ENCODE data around the gene TEKT2.
A peak's percentile ranks its signal among the peaks of the same experiment; 100 is the strongest.

Gene TEKT2

DNA sequence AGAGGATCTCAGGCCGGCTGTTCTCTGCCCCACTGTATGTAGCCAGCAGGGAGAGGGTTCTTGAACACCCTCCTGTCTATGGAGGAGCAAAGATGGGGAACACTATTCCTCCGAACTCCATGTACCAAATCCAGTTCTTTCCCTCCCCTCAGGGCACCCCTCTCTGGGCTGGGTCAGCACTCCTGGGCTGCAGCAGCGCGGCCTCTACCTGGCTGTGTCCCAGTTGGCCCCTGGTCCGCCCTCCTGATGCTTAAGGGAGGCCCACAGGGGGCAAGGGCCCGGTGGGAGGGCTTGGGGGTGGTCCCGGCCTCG, 4.3 kb downstream of the TEKT2 start:
- DNase-seq: no peak

DNA sequence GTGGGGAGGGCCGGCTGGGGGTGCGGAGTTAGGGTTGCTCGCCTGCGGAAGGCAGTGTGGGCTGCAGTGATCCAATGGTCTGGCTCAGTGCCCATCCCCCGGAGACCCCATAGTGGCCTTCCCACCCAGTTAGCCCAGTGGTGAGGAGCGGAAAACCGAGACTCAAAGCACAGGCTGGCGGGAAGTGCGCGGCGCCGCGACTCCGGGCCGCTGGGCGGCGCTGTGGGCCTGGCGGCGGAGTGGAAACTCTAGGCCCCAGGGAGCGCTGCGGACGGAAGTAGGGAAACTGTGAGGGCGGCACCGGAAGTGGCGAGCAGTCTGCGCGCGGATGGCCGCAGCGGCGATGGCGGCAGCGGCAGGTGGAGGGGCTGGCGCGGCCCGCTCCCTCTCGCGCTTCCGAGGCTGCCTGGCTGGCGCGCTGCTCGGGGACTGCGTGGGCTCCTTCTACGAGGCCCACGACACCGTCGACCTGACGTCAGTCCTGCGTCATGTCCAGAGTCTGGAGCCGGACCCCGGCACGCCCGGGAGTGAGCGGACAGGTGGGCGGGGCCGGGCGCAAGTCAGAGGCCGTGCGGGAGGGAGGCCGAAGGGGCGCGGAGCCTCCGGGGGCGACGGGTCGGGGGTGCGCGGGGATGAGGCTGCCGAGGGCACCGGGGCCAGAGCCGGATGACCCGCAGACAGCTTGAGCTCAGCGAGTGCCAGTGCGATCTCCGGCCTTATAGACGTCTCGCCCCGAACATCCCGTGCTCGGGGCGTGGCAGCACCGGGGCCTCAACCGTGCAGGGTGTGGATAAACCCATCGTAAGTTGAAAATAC, 4.9 kb downstream of the TEKT2 start, which contains the start of gene ADPRS:
ADPRS (plus strand) TSS at position 316 of the 816 bp plus-strand sequence; CDS start at position 329, 13 bp downstream.
- peak; percentile 82 for DNase-seq

DNA sequence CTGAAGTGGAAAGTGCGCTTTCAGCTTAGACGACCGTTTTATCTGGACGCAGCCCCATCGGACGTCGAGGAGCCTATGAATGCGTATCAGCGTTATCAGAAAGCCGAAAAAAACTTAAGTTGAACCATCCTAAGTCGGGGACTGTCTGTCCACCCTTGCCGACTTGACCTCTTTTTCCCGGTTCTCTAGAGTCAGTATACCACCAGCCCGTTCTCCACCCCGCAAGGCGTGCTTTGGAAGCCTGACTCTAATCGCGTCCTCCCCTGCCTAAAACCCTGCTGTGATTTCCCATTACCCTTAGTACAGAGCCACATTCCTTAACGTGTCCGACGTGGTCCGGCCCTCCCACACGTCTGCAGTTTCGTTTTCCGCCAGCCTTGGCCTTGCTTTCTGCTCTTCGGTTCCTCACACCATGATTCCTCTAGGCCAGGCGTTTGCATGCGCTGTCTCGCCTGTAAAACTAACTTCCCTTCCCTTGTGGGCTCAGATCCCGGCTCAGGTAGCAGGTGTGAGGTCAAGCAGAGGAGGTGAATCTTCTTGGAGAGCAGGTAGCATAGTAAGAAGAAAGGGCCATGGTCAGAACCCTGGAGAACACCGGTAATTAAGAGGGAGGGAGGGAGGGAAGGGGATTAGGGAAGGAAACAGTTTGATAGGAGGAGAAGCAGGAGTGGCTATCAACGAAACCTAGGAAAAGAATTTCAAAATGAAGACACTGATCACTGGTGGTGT, 5.7 kb downstream of the TEKT2 start:
- peak; percentile 49 for DNase-seq

DNA sequence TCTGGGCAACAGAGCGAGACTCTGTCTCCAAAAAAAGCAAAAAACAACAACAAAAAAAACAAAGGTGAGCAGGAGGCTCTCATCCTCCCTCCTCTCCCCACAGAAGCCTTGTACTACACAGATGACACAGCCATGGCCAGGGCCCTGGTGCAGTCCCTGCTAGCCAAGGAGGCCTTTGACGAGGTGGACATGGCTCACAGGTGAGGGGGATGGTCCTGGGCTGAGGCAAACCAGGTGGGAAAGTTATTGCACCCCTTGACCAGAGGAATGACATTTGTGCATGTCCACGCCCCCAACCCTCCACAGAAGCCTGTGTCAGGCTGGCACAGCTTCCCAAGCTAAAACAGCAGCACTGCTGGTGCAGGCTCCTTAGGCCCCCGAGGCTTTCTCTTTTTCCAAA, 7.2 kb downstream of the TEKT2 start:
- DNase-seq: no peak

DNA sequence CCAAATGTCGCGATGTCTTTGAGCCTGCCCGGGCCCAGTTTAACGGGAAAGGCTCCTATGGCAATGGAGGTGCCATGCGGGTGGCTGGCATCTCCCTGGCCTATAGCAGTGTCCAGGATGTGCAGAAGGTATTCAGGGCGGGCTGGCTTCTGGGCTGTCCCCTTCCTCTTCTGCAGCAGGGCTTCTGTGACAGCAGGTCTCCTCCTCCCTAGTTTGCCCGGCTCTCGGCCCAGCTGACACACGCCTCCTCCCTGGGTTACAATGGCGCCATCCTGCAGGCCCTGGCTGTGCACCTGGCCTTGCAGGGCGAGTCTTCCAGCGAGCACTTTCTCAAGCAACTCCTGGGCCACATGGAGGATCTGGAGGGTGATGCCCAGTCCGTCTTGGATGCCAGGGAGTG, 7.8 kb downstream of the TEKT2 start:
- DNase-seq: no peak

DNA sequence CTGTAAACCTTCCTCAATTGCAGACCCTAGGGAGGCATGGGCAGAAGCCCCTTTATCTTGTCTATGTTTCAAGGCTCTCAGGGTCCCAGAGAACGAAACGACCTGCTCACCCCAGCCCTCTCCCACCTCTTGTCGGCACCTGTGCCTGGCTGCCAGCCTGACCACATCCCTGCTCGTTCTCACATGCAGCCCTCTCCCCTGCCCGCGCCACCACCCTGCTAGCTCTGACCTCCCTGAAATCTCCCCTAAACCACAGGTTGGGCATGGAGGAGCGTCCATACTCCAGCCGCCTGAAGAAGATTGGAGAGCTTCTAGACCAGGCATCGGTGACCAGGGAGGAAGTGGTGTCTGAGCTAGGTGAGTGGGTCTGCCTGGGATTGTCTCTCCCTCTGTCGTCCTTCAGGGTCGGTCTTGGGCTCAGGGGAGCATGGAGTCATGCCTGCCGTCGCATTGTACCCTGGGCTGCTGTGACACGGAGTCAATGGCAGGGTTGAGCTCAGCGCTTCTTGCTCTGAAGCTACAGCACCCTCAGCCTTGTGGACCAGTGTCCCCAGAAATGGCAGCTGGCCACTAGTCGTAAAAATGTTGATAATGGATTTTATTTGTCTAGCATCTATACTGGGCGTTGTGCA, 8.4 kb downstream of the TEKT2 start:
- no peak for DNase-seq

DNA sequence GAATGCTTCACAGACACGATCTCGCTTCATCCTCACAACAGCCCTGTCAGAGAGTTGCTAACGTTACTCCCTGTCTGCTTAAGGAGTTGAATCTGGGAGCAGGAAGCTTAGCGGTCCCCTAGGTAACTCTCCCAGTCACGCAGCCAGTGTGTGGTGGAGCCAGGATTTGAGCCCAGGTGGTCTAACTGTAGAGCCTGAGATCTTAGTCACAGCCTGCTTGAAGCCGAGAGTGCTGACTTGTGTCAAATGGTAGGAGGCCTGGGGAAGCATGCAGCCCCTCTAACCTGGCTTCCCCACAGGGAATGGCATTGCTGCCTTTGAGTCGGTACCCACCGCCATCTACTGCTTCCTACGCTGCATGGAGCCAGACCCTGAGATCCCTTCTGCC, 8.9 kb downstream of the TEKT2 start:
- no peak for DNase-seq

DNA sequence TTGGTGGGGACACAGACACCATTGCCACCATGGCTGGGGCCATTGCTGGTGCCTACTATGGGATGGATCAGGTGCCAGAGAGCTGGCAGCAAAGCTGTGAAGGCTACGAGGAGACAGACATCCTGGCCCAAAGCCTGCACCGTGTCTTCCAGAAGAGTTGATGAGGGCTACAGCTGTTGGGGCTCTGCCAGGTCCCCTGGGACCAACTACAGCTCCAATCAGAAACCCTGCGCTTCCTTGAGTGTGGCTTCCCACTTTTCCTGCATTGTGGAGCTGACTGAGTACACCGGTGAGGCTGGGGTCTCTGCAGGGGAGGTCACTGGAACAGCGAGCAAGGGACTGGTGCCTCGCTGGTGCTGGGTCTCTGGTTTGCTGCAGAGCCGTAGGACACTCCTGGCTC, 9.3 kb downstream of the TEKT2 start:
- DNase-seq: no peak

DNA sequence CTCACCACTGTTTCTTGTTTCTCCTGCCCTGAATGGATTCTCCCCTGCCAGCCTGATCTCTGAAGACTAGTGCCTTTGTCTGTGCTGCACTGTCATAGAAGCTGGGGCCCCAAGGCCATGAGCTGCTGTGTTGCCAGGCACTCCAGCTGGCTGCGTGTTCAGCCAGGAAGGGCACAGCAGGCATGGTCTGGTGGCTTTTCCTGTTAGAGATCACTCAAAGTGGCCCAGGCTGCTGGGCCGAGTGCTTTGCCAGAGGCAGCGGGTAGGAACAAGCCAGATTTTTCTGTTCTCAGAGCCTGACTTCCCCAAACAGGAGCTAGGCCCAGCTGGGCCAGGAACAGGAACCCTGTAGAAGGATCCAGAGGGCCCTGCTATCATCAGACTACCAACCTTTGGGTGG, 10.0 kb downstream of the TEKT2 start:
- DNase-seq: no peak

DNA sequence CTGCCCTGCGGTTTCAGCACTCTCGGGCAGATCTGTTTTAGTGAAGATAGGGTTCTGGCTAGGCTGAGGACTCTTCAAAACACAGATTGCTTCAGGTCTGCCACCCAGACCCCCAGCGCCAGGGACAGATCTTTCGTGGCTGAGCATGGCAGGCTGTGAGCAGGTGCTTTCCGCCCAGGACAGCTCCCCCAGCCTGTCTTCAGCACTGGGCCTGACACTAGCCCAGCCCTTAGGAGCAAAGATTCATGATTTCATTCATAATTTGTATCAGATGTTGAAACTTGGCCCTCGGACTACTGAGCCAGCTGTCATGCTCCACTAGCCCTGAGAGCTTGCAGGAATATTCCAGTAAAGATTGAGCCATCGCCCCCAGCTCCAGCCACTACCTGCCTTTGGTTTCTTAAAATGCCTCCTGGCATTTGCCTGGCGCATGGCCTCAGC, 10.7 kb downstream of the TEKT2 start:
- no peak for DNase-seq

DNA sequence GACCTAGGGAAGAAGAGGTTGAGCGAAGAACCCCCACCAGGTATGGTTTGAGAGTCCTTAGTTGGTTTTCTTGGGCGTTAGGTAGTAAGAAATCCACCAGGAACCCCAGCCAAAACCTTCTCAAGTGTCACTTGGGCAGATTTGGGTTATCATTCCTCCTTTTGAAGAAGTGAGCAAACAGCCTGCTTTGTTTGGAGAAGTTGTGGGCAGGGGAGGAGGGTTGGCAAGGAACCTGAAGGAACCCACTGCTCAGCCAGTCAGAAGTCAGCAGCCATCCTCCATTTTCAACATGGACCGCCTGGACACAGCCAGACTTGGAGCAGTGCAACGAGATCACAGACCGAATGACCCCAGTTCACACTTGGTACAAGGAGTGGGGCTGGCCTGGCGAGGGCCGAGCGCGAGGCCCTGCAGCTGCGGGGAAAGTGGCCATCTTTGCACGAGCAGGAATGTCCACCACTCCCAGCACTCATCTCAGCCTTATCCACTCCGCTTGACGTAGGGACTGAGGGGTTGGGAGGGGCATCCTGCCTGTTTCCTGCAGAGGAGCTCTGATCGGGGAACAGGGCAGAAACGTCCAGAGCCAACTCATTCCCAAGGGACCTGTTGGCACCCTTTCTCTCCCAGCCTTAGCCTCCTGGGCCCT, 12.0 kb downstream of the TEKT2 start:
- DNase-seq: no peak

DNA sequence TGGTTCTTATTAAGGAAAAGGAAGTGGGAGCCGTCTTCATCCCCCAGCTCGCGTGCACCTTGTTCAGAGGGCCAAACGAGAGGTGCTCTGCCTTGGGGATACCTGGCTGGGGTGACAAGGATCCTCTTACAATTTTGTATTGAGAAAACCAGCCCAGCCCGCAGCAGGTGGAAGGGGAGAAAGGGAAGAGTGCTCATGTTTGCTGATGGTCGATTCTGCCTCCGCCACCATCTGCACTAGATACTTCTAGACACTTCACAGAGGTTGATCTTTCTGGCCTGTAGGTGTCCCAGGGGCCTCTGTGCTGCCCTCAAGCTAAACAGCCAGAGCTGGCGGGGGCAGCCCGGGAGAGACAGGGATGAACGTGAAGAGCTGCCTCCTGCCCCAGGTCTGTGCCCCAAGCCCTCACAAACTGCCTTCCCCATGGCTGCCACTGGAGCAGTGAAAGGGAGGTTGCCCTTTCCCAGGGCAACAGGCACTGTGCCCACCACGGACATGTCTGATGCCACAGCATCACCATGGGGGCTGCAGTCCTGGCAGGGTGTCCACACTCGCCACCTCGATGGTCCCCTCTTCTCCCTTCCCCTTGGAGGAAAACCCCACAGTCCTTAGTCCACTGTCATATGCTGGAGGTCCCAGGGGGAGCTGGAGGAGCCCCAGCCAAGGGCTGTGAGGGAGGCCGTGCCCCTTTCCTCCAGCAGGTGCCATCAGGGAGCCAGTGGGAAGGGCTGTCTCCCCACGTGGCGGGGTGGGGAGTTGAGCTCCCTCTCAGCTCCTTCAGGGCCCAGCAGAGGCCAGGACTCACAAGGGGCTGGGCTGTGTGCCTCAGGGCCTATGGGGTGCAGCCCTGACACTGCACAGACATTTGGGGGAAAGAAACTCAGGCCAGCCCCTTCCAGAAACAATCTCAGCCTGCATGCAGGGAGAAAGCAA, 12.9 kb downstream of the TEKT2 start:
- peak; percentile 27 for DNase-seq

DNA sequence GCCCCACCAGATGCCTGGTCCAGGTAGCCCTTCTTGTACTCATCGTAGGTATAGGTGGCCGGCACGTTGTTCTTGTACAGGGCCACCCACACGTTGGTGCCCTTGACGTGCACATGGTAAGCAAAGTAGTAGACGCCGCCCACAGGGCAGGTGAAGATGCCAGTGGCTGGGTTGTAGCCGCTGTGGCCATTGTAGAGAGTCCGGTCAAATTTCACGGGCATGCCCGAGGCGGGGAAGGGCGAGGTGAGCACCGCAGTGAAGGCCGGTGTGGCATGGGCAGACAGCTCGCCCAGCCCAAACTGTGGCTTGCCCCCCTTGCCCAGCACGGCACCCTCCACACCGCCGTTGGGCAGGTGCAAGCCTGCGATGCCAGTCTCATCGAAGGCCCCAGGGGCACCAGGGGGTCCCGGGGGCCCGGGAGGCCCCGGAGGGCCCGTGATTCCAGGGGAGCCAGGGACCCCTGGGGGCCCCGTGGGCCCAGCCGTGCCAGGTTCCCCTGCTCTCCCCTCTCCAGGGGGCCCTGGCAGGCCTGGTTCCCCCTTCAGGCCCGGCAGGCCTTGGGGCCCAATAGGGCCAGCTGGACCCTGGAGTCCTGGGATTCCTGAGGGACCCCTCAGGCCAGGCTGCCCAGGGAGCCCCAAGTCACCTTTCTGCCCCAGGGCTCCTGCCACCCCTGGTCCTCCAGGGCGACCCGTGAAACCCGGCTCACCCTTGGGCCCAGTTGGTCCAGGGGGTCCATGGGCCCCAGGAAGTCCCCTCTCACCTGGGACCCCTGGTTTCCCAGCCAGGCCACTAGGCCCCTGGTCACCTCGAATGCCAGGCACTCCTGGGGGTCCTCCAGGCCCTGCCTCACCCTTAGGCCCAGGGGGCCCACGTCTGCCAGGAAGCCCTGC, 14.0 kb downstream of the TEKT2 start:
- DNase-seq: no peak

DNA sequence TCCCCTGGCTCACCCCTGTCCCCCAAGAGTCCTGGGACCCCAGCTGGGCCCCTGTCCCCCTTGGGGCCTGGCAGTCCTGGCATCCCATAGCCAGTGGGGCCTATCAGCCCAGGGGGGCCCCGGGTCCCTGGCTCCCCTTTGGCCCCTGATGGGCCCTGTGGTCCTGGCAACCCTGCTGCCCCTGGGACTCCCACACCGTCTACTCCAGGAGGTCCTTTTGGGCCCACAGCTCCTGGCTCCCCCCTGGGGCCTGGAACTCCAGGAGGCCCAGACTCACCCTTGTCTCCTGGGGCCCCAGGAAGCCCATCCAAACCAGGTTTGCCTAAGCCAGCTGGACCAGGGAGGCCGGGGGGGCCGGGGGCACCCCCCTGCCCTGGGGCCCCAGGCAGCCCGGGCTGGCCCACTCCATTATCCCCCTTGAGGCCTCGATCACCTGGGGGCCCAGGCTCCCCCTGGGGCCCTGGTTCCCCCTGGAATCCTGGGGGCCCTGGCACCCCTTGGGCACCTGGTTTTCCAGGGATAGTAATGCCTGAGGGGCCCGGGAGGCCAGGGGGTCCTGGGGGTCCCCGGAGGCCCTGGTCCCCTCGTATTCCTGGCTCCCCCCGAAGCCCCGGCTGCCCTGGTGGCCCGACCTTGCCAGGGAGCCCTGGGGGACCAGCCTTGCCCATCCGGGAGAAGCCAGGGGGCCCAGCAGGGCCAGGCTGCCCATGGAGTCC, 14.9 kb downstream of the TEKT2 start:
- no peak for DNase-seq

DNA sequence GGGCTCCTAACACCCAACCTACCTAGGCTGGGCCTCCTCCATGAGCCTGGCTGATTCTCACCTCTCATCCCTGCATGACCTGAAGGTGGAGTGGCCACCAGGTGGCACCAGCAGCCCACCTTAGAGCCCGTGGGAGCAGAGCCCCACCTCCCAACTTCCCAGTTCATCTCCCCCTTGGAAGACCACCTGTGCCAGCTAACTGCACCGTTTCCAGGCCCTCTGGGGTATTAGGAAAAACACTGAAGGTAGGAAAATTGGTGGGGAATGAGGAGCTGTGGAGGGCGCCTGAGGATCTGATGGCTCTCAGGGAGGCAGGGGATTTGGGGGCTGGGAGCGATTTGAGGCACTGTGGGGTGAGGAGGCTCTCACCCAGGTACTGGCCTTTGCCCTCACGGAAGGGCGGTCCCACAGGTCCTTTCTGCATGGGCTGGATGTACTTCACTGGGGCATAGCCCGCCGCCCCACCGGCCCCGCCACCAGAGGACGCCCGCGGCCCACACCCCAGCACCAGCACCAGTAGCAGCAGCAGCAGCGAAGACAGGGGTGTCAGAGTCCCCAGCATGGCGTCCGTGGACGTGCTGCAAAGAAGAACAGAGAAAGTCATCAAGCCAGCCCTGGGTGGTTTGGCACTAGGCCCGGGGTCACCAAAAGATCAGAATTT, 15.9 kb downstream of the TEKT2 start:
- peak; percentile 63 for DNase-seq

DNA sequence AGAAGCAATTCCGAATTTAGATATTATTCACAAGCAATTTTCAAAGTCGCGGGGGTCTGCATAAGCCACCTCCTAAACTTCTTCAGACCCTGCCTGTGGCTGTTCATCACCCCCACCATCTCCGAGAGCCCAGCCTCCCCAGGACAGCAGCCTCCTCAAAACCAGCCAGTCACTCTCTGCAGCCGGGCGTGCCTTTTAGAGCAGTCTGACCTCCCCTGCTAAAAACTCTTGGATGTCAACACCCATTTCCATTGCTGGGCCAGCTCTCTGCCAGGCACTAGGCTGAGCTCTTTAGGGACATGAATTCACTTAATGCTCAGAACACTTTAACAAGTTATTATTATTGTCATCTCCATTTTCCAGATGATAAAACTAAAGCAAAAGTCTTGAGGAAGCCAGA, 16.5 kb downstream of the TEKT2 start:
- DNase-seq: no peak

DNA sequence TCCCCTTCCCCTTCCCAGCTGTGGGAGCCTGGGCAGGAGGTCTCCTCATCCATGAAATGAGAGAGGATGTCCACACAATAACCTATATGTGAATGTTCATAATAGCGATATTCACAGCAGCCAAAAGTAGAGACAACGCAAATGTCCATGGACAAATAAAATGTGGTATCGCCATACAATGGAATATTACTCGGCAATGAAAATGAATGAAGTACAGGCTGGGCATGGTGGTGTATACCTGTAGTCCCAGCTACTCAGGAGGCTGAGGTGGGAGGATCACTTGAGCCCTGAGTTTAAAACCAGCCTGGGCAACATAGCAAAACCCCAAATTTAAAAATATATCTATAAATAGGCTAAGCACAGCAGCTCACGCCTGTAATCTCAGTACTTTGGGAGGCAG, 17.7 kb downstream of the TEKT2 start:
- no peak for DNase-seq

DNA sequence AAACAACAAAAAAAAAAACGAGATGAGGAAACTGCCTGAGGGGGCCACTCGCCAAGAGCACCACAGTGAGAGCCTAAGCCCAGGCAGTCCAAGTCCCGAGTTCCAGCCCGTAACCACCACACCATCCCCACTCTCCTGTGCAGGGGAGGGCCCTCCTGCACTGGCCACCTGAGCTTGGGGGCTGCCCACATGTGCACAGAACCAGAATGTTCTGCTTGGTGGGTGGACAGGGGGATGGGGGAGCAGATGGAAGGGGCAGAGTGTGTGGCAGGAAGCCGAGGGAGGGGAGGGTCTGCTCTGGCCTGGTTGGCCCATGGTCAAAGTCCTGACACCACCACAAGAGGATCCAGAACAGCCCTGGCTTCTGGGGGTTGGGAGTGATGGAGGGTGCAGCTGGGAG, 22.4 kb downstream of the TEKT2 start:
- DNase-seq: no peak

DNA sequence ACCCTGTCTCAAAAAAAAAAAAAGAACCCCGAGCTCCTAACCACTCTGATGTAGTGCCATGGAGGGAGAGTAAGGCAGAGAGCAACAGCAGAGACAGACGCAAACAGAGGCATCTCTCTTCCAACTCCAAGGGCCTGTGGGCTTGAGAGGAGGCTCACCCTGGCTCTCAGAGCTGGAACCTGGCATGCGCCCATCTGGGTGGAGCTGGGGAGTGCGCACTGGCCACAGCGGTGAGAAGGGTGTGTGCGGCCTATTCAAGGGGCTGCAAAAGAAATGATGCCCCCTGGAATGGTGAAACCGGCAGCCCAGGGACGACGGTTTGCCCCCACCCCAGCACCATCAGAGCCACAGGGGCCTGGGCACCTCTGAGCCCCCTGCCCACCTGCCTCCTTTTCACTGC, 23.5 kb downstream of the TEKT2 start:
- DNase-seq: no peak

DNA sequence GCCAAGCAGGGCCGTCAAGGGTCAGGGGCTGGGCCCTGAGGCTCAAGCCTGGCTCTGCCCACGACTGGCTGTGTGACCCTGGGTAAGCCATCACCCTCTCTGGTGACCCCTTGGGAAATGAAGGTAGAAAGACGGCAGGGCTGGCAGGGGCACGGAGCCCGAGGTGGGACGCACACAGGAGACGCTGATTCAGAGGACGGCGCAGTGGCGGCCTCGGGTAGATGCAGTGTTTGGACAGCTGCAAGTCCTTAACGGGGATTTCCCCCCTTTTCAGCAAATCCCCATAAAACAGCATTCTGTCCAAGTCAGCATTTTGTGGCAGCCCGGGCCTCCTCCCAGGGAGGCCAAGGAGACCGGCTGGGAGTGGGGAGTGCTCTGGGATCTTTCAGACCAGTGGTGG, 24.4 kb downstream of the TEKT2 start:
- no peak for DNase-seq
